Right renal cortex interstitium (tissue), 3 donors: ENCODE results near the gene EDARADD. TPM values are rescaled to one million over a fixed set of nuclear protein-coding genes. Genes with fewer than 3 reads are reported as not detected.

ENCODE experiments used
- DNase-seq, 3 donors: peaks; one replicate each; pipeline ENCODE4 v3.0.0-alpha.2; 2013; ENCODE audit warnings: low read depth in 3 of 3, low spot score in 2 of 3
- polyA plus RNA-seq, 3 donors: library from polyadenylated mRNA; unstranded; fragments of 120-200 nt; gene quantifications; one replicate each; pipeline ENCODE4 v1.2.1, GENCODE V29; 2013; ENCODE audit not compliant: insufficient read length in 3 of 3

The EDARADD gene
- polyA plus RNA-seq, 3 donors, result 7.0 to 7.8 (median 7.6) TPM

DNA sequence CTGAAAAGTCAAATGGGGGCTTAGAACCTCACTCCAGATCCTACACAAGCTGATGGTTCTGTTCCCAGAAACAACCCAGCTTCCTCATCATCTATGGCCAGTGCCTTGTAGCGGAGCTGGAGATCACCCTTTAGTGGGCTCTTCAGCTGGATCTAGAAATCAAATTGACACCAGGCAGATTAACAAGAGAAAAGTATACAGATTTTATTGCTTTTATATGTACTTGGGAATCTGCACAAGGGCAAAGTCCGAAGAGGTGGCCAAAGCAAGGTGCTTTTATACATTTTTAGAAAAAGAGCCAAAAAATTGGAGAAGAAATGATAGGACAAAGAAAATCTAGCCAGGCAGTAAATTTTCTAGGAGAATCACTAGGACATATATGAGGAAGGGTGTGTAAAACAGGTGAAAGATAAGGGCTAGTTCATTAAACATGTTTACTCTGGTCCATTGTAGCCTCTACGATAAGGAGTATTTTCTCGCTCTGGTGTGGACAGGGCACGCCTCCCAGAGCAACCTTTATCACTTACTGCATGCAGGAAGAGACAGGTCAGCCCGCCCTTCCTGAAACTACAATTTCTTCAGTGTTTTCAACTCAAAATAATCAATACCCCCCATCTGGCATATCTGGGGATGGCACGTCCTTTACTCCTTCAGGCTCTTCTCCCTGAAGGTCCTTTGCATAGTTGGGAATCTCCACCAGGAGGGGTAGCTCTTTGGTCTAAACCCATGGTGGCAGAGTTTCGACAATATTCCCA is 115.7 kb downstream of the EDARADD start:
- DNase-seq, result no peak

GRCh38 chr1:236511735-236512418 is 117.8 kb downstream of the EDARADD start:
- DNase-seq, result no peak

GRCh38 chr1:236514703-236515442 is 120.8 kb downstream of the EDARADD start:
- no peak for DNase-seq

DNA sequence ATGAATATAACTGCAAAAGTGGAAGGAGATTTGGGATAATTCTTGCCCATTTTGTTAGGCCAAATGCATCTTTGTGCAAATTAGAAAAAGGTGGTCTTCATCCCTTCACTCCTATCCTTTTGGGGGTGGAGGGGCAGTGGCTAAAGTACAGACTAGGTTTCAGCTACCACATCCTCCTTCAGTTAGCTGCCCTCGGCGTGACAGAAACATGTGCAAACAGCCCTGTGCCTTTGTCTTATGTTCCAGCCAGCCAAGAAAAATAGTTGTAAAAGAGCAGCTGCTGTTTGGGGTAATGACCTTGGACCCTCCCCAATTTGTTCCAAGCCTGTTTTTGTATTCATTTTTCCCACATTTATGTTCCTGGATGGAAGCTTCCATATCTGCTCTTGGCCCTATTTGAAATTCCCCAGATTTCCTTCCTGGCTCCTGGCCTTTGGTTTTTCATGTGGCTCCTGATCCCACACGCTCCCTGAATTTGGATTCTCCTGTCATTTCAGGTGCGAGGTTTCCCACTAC is 121.4 kb downstream of the EDARADD start:
- no peak for DNase-seq

GRCh38 chr1:236516929-236517704 is 123.0 kb downstream of the EDARADD start:
- no peak for DNase-seq

GRCh38 chr1:236518322-236518721 is 124.2 kb downstream of the EDARADD start:
- no peak for DNase-seq

GRCh38 chr1:236520445-236521005 is 126.4 kb downstream of the EDARADD start:
- DNase-seq, result no peak

DNA sequence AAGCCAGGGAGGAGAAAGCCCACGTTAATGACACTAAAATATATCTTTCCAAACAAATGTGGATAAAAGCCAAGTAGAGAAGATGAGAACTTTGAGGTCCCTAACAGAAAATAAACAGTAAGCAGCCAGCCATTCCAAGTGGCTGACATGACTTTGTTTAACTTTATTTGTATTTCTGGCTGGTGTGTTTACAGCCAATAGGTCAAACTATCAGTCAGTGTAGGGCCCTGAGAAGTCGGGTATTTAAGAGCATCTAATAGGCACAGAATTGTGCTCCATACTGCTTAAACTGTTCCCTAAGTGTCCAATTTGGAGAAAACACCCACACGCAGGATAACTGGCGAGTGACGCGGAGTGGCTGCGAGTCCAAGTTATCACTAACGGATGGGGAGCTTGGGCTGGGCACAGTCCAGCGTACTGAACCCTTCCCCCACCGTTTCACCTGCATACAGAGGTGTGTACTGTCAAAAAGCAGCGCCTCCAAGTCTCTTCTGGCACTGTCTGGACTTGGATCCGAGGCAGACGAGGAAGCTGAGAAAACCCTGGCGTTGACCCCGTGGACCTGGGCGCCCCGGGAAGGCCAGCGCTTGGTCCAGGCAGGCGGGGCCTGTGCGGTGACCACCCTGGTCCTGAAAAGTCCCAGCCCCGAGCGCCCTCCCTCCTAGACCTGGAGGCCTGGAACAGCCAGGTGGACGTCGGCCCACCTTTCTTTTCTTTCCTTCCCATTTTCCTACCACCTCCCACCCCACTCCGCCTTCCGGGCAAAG is 129.0 kb downstream of the EDARADD start:
- DNase-seq, result no peak

DNA sequence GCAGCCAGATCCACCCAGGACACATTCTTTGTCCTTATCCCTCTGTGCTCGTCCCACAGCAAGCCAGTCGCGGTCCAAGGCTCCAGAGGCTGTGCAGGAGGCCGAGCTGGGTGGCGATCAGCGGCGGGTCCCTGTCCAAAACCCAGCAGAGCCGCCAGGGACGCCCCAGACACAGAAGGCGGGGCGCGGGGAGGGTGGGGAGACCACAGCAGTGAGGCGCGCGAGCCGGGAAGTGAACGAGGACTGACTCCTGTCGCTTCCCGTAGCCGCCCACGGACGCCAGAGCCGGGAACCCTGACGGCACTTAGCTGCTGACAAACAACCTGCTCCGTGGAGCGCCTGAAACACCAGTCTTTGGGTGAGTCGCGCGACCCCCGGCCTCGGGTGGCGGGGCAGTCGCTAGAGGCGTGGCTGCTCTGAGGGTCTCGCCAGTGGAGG is 129.6 kb downstream of the EDARADD start, which contains the start of gene LGALS8:
TSS of gene LGALS8 (plus strand) at position 279 of the 438 bp plus-strand sequence. CDS start 2,089 bp downstream, outside the sequence.
- DNase-seq, result peak in 1 of 3 donors; percentile 78

DNA sequence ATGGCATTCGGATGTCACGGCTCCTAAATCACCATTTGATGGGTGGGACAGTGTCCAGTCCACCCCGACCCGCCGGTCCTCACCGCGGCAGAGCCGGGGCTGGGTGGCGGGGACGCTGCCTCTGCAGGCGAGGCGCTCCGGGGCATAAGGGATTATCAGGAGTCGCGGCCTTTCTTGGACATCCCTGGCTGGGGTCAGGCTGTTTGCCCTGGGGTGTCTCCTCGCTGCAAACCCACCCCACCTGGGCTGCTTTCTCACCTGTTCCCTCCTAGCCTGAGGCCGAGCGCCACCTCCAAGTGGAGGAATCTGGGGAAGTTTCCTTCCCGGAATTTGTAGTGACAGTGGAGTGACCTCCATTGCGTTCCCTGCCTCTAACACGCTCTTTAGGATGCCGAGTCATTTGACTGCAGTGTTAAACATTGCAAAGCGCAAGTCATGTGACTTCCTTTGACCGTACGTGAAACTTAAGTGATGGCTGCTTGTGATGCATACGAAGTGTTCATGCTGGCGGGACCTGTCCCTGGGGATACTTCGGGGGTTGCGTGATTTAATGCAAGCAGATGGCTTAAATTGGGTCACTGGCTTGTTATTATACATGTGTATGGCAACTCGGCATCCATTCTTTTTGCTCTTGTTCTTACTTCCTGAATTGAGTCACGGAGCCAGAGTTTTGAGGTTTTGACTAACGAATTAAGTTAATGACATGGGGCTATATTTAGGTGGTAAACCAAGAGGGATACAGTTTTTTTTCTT is 130.2 kb downstream of the EDARADD start:
- peak in 1 of 3 donors; percentile 56 for DNase-seq

DNA sequence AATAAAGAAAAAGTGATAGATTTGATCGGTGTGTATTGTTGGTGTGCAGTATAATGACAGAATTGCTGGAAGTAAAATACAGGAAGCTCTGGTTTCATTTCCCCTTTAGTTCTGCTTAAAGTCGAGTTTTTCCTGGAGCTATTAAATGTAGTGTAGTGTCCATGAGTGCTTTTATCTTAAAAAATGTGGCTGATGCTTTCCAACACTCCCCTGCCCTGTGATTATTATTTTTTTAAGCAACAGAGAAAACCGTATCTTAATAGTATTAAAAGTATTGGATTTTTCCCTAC is 130.8 kb downstream of the EDARADD start:
- DNase-seq, result no peak

DNA sequence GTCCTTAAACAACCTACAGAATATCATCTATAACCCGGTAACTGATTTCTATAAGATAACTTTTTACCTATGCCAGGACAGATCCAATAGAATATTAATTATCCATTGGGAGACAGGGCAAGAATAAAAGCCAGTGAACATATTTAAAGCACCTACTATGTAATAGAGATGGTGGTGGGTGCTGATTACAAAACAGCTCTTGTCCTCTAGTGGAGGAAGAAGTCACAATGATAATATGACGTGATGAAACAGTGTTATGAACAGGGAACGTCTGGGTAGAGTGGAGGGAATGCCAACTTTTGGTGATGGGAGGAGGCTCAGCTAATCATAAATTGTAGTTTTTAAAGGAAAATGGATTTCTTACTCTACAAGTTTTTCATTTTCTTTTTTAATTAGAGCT is 132.0 kb downstream of the EDARADD start:
- no peak for DNase-seq

- no peak for DNase-seq
Measured at GRCh38 chr1:236530286-236530685, 136.2 kb downstream of the EDARADD start.

DNA sequence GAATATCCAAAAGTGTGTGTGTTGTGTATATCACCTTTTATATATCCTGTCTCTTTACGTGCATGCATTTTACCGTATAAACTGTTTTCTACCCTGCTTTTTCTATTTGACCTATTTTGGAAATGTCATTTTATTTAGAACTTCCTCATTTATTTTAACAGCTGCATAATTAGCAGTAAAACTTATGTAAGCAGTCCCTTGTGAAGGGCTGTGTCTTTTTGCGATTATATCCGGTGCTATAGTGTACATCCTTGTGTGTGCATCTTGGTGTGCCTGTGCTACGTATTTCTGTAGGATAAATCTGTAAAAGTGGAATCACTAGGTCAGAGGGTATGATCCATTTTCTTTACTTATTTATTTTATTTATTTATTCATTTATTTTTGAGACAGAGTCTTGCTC is 136.9 kb downstream of the EDARADD start:
- no peak for DNase-seq

DNA sequence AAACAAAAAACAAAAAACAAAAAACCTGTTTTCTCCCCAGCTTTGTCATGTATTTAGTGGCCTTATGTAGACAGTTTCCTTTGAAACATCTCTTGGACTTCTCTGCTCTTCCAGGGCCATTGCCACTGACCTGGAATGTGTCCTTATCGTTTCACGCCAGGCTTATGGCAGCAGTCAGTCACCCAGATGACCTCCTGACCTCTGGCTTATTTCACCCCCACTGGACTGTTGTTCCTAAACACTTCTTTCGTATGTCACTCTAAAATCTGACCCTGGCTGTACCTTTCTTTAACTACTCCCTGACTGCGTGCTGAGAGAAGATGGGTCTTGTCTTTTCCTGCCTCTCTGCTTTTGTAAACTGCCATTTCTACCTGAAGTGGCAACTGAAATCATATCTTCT is 138.8 kb downstream of the EDARADD start:
- DNase-seq, result no peak

DNA sequence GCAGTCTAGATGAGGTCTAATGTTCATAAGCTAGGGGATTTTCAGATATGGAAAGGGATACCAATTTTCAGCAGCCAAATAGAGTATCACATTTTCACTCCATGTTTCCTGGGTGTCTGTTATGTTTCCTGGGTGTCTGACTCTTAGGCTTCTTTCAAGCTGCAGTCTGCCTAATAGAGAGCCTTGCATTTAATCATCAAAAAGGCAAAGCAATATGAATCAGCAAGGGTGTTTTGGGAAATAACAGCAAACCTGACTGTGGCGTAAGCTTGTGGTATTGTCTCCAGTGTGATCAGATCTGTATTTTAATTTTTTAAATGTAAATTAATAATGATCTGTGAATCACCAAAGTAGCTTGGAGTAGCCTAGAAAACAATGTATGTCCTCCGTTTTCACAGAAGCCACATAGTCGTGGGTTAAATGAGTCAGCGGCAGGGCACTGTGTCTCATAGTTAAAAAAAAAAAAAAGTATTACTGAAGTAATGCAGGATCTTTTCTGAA is 140.1 kb downstream of the EDARADD start:
- DNase-seq, result no peak
